Upper lobe of left lung (tissue), 6 donors: Measurements from ENCODE around the gene FBXO5. TPM values are rescaled to one million over a fixed set of nuclear protein-coding genes. Genes with fewer than 3 reads are reported as not detected.

ENCODE experiments used
- ATAC-seq, 2 donors: fragments of 200-7000 bp; cut with Tn5 transposase; one replicate each; pipeline ENCODE4 v1.9.1; 2022; ENCODE audit warnings: mild to moderate bottlenecking in 2 of 2, moderate library complexity in 2 of 2; ENCODE audit not compliant: low FRiP score in 2 of 2
- DNase-seq, 2 donors: peaks; one replicate each; pipeline ENCODE4 v3.0.0-alpha.2; 2019 to 2020
- H3K27ac ChIP-seq, 4 donors: fragments of 200-600 bp; sonication (generic); one replicate each; pipeline ENCODE4 v1.5.1; 2016 to 2019
- H3K27me3 ChIP-seq, 4 donors: fragments of 200-600 bp; sonication (generic); one replicate each; pipeline ENCODE4 v1.5.1; 2017 to 2019
- H3K36me3 ChIP-seq, 4 donors: fragments of 200-600 bp; sonication (generic); one replicate each; pipeline ENCODE4 v1.5.1; 2016 to 2019
- H3K4me1 ChIP-seq, 4 donors: fragments of 200-600 bp; sonication (generic); one replicate each; pipeline ENCODE4 v1.5.1; 2018 to 2019
- H3K4me3 ChIP-seq, 4 donors: fragments of 200-600 bp; sonication (generic); one replicate each; pipeline ENCODE4 v1.5.1; 2017 to 2019; ENCODE audit warnings: mild to moderate bottlenecking in 2 of 4, moderate library complexity in 1 of 4
- H3K9me3 ChIP-seq, 4 donors: fragments of 200-600 bp; sonication (generic); one replicate each; pipeline ENCODE4 v1.5.1; 2018 to 2019
- CTCF ChIP-seq, 6 experiments: fragments of 450-650 bp in 4 of 6; fragments of 200-600 bp in 2 of 6; sonication (generic) in 2 of 6; IDR thresholded peaks; one replicate each; pipeline ENCODE4 v1.5.1; 2016 to 2019; ENCODE audit warnings: antibody characterized with exemption in 6 of 6
- EP300 ChIP-seq, 4 donors: sonication (generic); formaldehyde crosslinking; IDR thresholded peaks; one replicate each; pipeline ENCODE4 v1.5.1; 2017; ENCODE audit warnings: antibody characterized with exemption in 4 of 4, control low read depth in 2 of 4
- POLR2A ChIP-seq, 4 donors: fragments of 450-650 bp; IDR thresholded peaks; one replicate each; pipeline ENCODE4 v1.5.1; 2016 to 2017; ENCODE audit warnings: antibody characterized with exemption in 4 of 4, mild to moderate bottlenecking in 2 of 4
- POLR2AphosphoS5 ChIP-seq, 2 donors: sonication (generic); formaldehyde crosslinking; IDR thresholded peaks; one replicate each; pipeline ENCODE4 v1.5.1; 2017; ENCODE audit warnings: antibody characterized with exemption in 2 of 2
- WGBS, 2 donors: methylation state at CpG; one replicate each; pipeline ENCODE4 v1.1.5; 2017 to 2018; 5-methylcytosine and 5-hydroxymethylcytosine counted together
- total RNA-seq, 6 donors: library from RNA; depleted of rRNA in 4 of 6; stranded (reverse); fragments of >200 nt in 4 of 6; gene quantifications; one replicate each; pipeline versions ENCODE4 v1.1.0 to v1.2.1, GENCODE V29; 2016 to 2021
- donor health status: DM: no; HTN: no; CAD: no; lungs with moderate emphysema.
- donor health status: DM: no; HTN: yes; CAD: no; lungs with severe emphysema.

FBXO5 gene
- total RNA-seq, 6 donors from 2014 or later = 1.7 to 6.0 (median 4.8) TPM

GRCh38 chr6:153028286-153028685 is 45.4 kb upstream of the FBXO5 start:
- TF ChIP-seq CTCF (IDR thresholded peaks at IDR 0.05) (no peak), POLR2AphosphoS5 (IDR thresholded peaks at IDR 0.05) (no peak)
- Histone ChIP-seq H3K36me3 (no peaks in the 10 kb centered on the region), H3K27me3 (no peaks in the 10 kb centered on the region), H3K27ac (no peak overlapping the region), H3K9me3 (no peaks in the 10 kb centered on the region), H3K4me1 (peaks cover 0 to 3% (median 0%) of the 10 kb centered on the region in 4 donors), H3K4me3 (no peak overlapping the region)
- no peak for ATAC-seq
- 96 to 97% methylated on average over 2 of the region's 2 CpGs for WGBS, 2 donors
- no peak for DNase-seq

- H3K27me3 ChIP-seq = no peaks in the 10 kb centered on the region
- H3K4me1 ChIP-seq = peaks cover 0 to 3% (median 0%) of the 10 kb centered on the region in 4 donors
- H3K4me3 ChIP-seq = no peak overlapping the region
- 73 to 79% methylated on average over 4 of the region's 4 CpGs for WGBS, 2 donors
- H3K27ac ChIP-seq = no peak overlapping the region
- no peaks in the 10 kb centered on the region for H3K9me3 ChIP-seq
- ATAC-seq (no peak), DNase-seq (no peak)
- no peaks in the 10 kb centered on the region for H3K36me3 ChIP-seq
- no peak for TF ChIP-seq POLR2AphosphoS5 (IDR thresholded peaks at IDR 0.05)
- no peak for TF ChIP-seq EP300 (IDR thresholded peaks at IDR 0.05)
- no peak for TF ChIP-seq CTCF (IDR thresholded peaks at IDR 0.05)
- no peak for TF ChIP-seq POLR2A (IDR thresholded peaks at IDR 0.05)
Observed at GRCh38 chr6:153027480-153027879, 44.6 kb upstream of the FBXO5 start.

- DNase-seq = no peak
- H3K27ac ChIP-seq = no peak overlapping the region
- H3K4me1 ChIP-seq = no peaks in the 10 kb centered on the region
- TF ChIP-seq CTCF (IDR thresholded peaks at IDR 0.05) = no peak
- TF ChIP-seq POLR2A (IDR thresholded peaks at IDR 0.05) = no peak
- TF ChIP-seq POLR2AphosphoS5 (IDR thresholded peaks at IDR 0.05) = no peak
- no peak for TF ChIP-seq EP300 (IDR thresholded peaks at IDR 0.05)
- 5 to 13% methylated on average over 1 of the region's 1 CpG for WGBS, 2 donors
- H3K27me3 ChIP-seq = no peaks in the 10 kb centered on the region
- H3K9me3 ChIP-seq = no peaks in the 10 kb centered on the region
- no peak overlapping the region for H3K4me3 ChIP-seq
- no peak for ATAC-seq
- no peaks in the 10 kb centered on the region for H3K36me3 ChIP-seq
Observed at GRCh38 chr6:153024709-153025017, 41.8 kb upstream of the FBXO5 start.

GRCh38 chr6:153023977-153024708 is 41.3 kb upstream of the FBXO5 start:
- TF ChIP-seq POLR2AphosphoS5 (IDR thresholded peaks at IDR 0.05) = no peak
- peak; percentile 59 to 78 (median 71) for TF ChIP-seq CTCF (IDR thresholded peaks at IDR 0.05)
- ATAC-seq (peak; percentile 85 to 88), DNase-seq (no peak)
- H3K36me3 ChIP-seq = no peaks in the 10 kb centered on the region
- no peak overlapping the region for H3K4me3 ChIP-seq
- no peaks in the 10 kb centered on the region for H3K27me3 ChIP-seq
- no peaks in the 10 kb centered on the region for H3K9me3 ChIP-seq
- no peak overlapping the region for H3K27ac ChIP-seq
- no peaks in the 10 kb centered on the region for H3K4me1 ChIP-seq
- WGBS, 2 donors = 41 to 48% methylated on average over 6 of the region's 6 CpGs

GRCh38 chr6:153018355-153018754 is 35.5 kb upstream of the FBXO5 start:
- Histone ChIP-seq H3K4me1 (no peaks in the 10 kb centered on the region), H3K36me3 (no peaks in the 10 kb centered on the region), H3K27ac (no peak overlapping the region), H3K9me3 (no peaks in the 10 kb centered on the region), H3K4me3 (no peak overlapping the region), H3K27me3 (no peaks in the 10 kb centered on the region)
- WGBS, 2 donors = 93 to 95% methylated on average over 3 of the region's 3 CpGs
- ATAC-seq = no peak
- TF ChIP-seq POLR2AphosphoS5 (IDR thresholded peaks at IDR 0.05) = no peak
- TF ChIP-seq CTCF (IDR thresholded peaks at IDR 0.05) = no peak
- no peak for TF ChIP-seq POLR2A (IDR thresholded peaks at IDR 0.05)
- no peak for TF ChIP-seq EP300 (IDR thresholded peaks at IDR 0.05)
- no peak for DNase-seq
